ENCODE results near the gene ZNF513.
"Not testable (repeated sequence)": the region's sequence is repeated elsewhere in the genome, so short reads cannot be mapped to it uniquely, and the experiment has no call there.

Gene ZNF513, protein sequence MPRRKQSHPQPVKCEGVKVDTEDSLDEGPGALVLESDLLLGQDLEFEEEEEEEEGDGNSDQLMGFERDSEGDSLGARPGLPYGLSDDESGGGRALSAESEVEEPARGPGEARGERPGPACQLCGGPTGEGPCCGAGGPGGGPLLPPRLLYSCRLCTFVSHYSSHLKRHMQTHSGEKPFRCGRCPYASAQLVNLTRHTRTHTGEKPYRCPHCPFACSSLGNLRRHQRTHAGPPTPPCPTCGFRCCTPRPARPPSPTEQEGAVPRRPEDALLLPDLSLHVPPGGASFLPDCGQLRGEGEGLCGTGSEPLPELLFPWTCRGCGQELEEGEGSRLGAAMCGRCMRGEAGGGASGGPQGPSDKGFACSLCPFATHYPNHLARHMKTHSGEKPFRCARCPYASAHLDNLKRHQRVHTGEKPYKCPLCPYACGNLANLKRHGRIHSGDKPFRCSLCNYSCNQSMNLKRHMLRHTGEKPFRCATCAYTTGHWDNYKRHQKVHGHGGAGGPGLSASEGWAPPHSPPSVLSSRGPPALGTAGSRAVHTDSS

DNA sequence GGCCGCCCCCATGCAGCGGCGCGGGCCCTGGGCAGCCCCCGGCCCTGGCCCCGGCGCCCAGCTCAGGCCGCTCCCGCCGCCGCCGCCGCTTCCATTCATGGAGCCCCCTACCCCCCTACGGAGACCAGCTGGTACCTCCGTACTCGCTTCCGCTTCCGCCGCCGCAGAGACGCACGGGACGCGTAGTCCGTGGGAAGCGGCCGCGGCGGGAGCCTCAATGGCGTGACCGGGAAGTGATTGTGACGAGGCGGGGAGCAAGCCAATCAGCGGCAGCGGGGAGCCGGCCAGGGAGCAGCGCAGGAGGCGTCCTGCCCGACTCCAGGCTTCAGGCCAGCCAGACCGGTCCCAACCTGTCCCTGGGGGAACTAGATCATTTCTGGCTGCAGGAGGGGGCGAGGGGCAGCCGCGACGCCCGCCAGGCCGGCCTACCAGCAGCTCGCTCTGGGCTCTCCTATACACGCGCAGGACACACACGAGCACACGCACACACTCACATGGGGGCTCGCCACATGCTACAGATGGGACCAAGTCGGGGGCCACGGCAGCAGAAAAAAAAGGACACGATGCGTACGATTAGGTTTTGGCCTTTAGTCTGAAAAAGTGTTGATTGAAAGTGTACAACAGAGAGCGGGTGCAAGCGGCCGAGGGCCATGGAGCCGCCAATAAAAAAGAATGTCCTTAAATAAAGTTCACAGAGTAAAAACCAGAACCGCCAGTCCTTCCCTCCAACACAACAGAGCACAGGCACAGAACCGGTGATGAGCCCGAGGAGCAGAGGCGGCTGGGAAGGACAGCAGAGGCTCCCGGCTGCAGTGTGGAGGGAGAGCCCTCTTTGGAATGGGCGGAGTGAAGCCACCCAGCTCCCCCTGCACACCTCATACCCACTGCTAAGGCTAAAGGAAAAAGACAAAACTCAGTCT is at the start of gene ZNF513:
ZNF513 (minus strand) TSS at position 109 of the 920 bp plus-strand sequence. CDS start 208 bp downstream, outside the sequence.
- Histone ChIP-seq H3K4me3 (ENCODE audit: low read length) (peak within 1 kb of the TSS; percentile 87), H3K9ac (ENCODE audit: low read length) (peak within 1 kb of the TSS; percentile 92), H3K36me3 (ENCODE audit: control insufficient read depth, insufficient read depth, low read length, severe bottlenecking) (peaks cover 66% of the 10 kb centered on the region), H3K27me3 (replicated peaks; ENCODE audit: control insufficient read depth, insufficient read depth, low read length) (no peaks in the 10 kb centered on the region), H3K9me3 (ENCODE audit: control insufficient read depth, low read length) (no peaks in the 10 kb centered on the region), H3K4me1 (ENCODE audit: control insufficient read depth, insufficient read depth, low read length) (peaks cover 39% of the 10 kb centered on the region)
- peak; percentile 99 for DNase-seq (ENCODE audit: low read depth)

DNA sequence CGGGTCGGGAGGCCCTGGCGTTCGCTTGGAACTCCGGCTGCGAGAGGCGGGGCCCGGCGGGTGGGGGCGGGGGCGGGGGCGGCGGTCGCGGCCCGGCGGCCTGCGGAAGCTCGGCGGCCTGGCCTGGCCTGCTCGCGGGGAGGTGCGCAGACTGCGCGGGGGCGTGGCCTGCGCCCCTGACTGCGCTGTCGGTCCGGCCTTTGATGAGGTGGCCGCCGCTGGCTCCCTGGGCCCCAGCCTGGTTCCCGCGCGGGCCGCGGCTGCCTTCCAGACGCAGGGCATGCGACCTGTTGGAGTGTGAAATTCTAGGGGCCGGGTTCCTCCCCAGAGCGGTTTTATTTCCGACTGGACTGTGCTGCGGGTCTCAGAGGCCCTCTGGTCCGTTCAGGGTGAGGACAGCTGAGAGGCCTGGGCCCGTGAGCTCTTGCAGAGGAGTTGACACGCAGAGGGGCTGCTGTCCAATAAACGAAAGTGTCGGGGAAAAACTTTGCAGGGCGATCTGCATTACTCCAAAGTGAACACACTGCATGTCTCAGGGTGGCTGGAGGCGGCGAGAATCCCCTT is 48.5 kb upstream of the ZNF513 start:
- peaks cover 10% of the 10 kb centered on the region for H3K36me3 ChIP-seq (ENCODE audit: control insufficient read depth, insufficient read depth, low read length, severe bottlenecking)
- peak; percentile 91 for DNase-seq (ENCODE audit: low read depth)
- peaks cover 29% of the 10 kb centered on the region for H3K4me1 ChIP-seq (ENCODE audit: control insufficient read depth, insufficient read depth, low read length)

DNA sequence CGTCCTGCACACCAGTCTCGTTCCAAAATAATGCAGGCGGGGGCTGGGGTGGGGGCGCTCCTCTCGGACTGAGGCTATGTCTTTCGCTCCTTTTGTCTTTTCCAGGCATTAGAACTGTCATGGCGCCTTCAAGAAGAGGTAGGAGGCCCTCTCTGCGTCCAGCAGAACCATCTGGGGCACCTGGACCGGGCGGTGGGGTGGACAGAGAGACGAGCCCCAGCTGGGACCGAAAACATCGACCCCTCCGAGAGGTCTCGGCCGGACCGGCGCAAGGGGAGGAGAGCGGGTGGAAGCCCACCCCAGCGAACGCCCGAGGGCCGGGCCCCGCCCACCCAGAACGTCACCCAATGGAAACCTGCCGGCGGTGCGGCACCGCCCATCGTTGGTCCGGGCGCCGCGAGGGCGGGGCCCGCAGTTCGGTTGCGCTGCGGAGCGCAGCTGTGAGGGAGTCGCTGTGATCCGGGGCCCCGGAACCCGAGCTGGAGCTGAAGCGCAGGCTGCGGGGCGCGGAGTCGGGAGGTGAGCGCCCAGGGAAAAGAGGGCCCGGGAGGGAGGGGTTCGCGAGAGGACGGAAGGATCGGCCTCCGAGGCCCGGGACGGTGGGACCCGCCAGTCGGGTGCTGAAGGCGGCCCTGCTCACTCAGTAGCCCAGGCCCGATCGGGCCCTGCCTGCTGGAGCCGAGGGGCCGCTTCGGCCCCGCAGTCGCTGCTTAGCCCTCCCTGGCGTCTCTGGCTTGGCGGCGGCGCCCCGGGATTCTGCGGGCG is 47.9 kb upstream of the ZNF513 start, which contains the start of gene NRBP1:
NRBP1 (plus strand) TSS at position 419 of the 765 bp plus-strand sequence. CDS start 4,643 bp downstream, outside the sequence.
- peaks cover 29% of the 10 kb centered on the region for H3K4me1 ChIP-seq (ENCODE audit: control insufficient read depth, insufficient read depth, low read length)
- DNase-seq (ENCODE audit: low read depth), result peak; percentile 96
- H3K9ac ChIP-seq (ENCODE audit: low read length), result peak within 1 kb of the TSS; percentile 99
- H3K4me3 ChIP-seq (ENCODE audit: low read length), result peak within 1 kb of the TSS; percentile 93
- H3K9me3 ChIP-seq (ENCODE audit: control insufficient read depth, low read length), result no peaks in the 10 kb centered on the region
- H3K36me3 ChIP-seq (ENCODE audit: control insufficient read depth, insufficient read depth, low read length, severe bottlenecking), result peaks cover 3% of the 10 kb centered on the region
- no peaks in the 10 kb centered on the region for H3K27me3 ChIP-seq (replicated peaks; ENCODE audit: control insufficient read depth, insufficient read depth, low read length)

More for the DNA sequence above, 48.5 kb upstream of the ZNF513 start:
- Histone ChIP-seq H3K4me3 (ENCODE audit: low read length) (peak overlapping the region; percentile 93), H3K9ac (ENCODE audit: low read length) (peak overlapping the region; percentile 99), H3K27me3 (replicated peaks; ENCODE audit: control insufficient read depth, insufficient read depth, low read length) (no peaks in the 10 kb centered on the region), H3K9me3 (ENCODE audit: control insufficient read depth, low read length) (no peaks in the 10 kb centered on the region)

DNA sequence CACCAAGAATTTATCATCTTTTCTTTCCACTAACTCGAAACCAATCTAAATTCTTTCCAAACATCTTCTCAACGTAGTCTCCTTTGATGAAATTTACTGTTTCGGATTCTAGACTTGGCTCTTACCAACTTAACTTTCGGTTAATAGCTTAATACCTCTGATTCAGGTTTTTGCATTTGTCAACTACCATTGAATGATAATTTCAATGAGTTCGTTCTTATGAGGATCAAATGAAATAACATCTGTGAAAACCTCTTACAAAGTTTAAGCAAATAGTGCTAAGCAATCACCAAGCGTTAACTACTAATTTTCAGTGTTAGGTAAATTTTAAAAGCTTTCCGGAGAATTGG is 47.3 kb upstream of the ZNF513 start:
- Histone ChIP-seq H3K4me1 (ENCODE audit: control insufficient read depth, insufficient read depth, low read length) (peaks cover 29% of the 10 kb centered on the region), H3K4me3 (ENCODE audit: low read length) (peak overlapping the region; percentile 93), H3K9ac (ENCODE audit: low read length) (peak overlapping the region; percentile 99), H3K27me3 (replicated peaks; ENCODE audit: control insufficient read depth, insufficient read depth, low read length) (no peaks in the 10 kb centered on the region), H3K36me3 (ENCODE audit: control insufficient read depth, insufficient read depth, low read length, severe bottlenecking) (no peaks in the 10 kb centered on the region), H3K9me3 (ENCODE audit: control insufficient read depth, low read length) (no peaks in the 10 kb centered on the region)
- no peak for DNase-seq (ENCODE audit: low read depth)

DNA sequence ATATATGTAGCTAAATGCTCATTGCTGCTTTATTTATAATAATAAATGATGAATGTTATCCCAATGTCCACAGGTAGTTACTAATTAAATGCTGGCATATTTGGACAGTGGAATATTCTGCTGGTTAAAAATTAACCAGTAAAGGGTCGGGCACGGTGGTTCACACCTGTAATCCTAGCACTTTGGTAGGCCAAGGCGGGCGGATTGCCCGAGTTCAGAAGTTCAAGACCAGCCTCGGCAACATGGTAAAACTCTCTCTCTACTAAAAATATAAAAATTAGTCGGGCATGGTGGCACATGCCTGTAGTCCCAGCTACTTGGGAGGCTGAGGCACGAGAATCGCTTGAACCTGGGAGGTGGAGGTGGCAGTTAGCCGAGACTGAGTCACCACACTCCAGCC is 44.5 kb upstream of the ZNF513 start:
- not testable (repeated sequence) for H3K4me3 ChIP-seq (ENCODE audit: low read length); H3K9me3 ChIP-seq (ENCODE audit: control insufficient read depth, low read length)

DNA sequence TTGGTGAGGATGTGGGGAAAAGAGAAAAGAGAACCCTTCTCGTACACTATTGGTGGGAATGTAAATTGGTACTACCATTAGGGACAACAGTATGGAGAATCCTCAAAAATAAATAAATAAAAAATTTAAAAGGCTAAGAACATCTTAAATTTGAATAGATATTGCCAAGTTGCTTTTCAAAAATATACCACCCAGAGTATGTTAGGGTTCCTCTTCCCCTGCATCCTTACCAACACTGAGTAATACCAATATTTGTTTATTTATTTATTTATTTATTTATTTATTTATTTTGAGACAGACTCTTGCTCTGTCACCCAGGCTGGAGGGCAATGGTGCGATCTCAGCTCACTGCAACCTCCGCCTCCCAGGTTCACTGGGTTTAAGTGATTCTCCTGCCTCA is 42.4 kb upstream of the ZNF513 start:
- Histone ChIP-seq H3K36me3 (ENCODE audit: control insufficient read depth, insufficient read depth, low read length, severe bottlenecking) (no peaks in the 10 kb centered on the region), H3K9me3 (ENCODE audit: control insufficient read depth, low read length) (no peaks in the 10 kb centered on the region), H3K27me3 (replicated peaks; ENCODE audit: control insufficient read depth, insufficient read depth, low read length) (no peaks in the 10 kb centered on the region), H3K4me1 (ENCODE audit: control insufficient read depth, insufficient read depth, low read length) (peaks cover 7% of the 10 kb centered on the region), H3K4me3 (ENCODE audit: low read length) (no peak overlapping the region), H3K9ac (ENCODE audit: low read length) (no peak overlapping the region)
- no peak for DNase-seq (ENCODE audit: low read depth)

More for the DNA sequence above, 44.5 kb upstream of the ZNF513 start:
- H3K36me3 ChIP-seq (ENCODE audit: control insufficient read depth, insufficient read depth, low read length, severe bottlenecking); H3K9ac ChIP-seq (ENCODE audit: low read length); DNase-seq (ENCODE audit: low read depth); H3K27me3 ChIP-seq (replicated peaks; ENCODE audit: control insufficient read depth, insufficient read depth, low read length): not testable (repeated sequence)
- H3K4me1 ChIP-seq (ENCODE audit: control insufficient read depth, insufficient read depth, low read length), result peaks cover 14% of the 10 kb centered on the region

DNA sequence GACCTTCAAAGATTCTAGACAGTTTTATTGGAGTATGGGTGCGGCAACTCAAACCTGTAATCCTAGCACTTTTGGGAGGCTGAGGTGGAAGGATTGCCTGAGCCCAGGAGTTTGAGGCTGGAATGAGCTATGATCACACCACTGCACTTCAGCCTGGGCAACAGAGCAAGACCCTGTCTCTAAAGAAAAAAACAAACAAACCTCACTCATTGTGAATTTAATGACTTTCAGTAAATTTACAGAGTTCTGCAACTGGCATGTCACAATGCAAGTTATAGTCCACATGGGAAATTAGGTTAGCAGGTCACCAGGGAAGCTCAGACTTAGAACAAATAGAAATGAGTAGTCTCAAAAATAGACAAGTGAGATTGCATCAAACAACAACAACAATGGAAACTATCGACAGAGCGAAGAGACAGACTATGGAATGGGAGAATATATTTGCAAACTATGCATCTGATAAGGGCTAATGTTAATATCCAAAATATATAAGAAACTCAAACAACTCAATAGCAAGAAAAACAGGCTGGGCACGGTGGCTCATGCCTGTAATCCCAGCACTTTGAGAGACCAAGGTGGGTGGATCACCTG is 41.2 kb upstream of the ZNF513 start:
- H3K4me1 ChIP-seq (ENCODE audit: control insufficient read depth, insufficient read depth, low read length), result no peaks in the 10 kb centered on the region
- no peaks in the 10 kb centered on the region for H3K27me3 ChIP-seq (replicated peaks; ENCODE audit: control insufficient read depth, insufficient read depth, low read length)
- no peak for DNase-seq (ENCODE audit: low read depth)
- H3K36me3 ChIP-seq (ENCODE audit: control insufficient read depth, insufficient read depth, low read length, severe bottlenecking), result no peaks in the 10 kb centered on the region
- H3K4me3 ChIP-seq (ENCODE audit: low read length), result no peak overlapping the region
- H3K9ac ChIP-seq (ENCODE audit: low read length), result no peak overlapping the region
- H3K9me3 ChIP-seq (ENCODE audit: control insufficient read depth, low read length), result no peaks in the 10 kb centered on the region

DNA sequence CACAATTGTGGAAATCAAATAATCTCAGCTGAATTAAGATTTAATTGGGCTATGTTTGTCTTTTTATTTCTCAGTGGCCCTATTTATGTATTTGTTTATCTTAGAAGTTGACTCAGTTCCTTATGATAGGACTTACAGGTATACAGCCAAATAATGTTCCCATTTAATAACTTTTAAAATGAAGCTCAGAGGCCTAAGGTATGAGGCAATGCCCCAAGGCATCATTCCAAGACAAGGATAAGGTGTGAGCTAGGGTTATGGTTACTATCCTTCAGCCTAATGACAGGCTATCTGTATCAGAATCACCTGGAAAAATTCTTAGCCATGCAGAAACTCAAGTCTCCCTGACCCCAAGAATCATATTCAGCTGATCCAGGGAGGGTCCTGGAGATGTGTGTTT is 40.5 kb upstream of the ZNF513 start:
- Histone ChIP-seq H3K4me3 (ENCODE audit: low read length) (no peak overlapping the region), H3K36me3 (ENCODE audit: control insufficient read depth, insufficient read depth, low read length, severe bottlenecking) (no peaks in the 10 kb centered on the region), H3K9me3 (ENCODE audit: control insufficient read depth, low read length) (no peaks in the 10 kb centered on the region), H3K4me1 (ENCODE audit: control insufficient read depth, insufficient read depth, low read length) (no peaks in the 10 kb centered on the region), H3K27me3 (replicated peaks; ENCODE audit: control insufficient read depth, insufficient read depth, low read length) (no peaks in the 10 kb centered on the region), H3K9ac (ENCODE audit: low read length) (no peak overlapping the region)
- DNase-seq (ENCODE audit: low read depth), result no peak

DNA sequence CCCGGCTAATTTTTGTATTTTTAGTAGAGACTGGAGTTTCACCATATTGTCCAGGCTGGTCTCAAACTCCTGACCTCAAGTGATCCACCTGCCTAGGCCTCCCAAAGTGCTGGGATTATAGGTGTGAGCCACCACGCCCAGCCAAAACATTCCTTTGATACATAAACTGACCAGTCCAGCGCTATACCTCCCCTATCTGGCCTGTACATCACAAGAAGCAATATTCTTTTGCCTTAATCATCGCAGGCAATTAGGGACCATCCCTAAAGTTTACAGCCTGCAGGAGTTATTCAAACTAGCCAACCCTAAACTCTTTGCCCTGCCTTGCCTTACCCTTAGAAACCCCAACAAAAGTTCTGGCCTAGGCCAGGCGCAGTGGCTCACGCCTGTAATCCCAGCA is 35.6 kb upstream of the ZNF513 start:
- Histone ChIP-seq H3K27me3 (replicated peaks; ENCODE audit: control insufficient read depth, insufficient read depth, low read length) (no peaks in the 10 kb centered on the region), H3K4me3 (ENCODE audit: low read length) (no peak overlapping the region), H3K36me3 (ENCODE audit: control insufficient read depth, insufficient read depth, low read length, severe bottlenecking) (no peaks in the 10 kb centered on the region), H3K9ac (ENCODE audit: low read length) (no peak overlapping the region), H3K9me3 (ENCODE audit: control insufficient read depth, low read length) (no peaks in the 10 kb centered on the region), H3K4me1 (ENCODE audit: control insufficient read depth, insufficient read depth, low read length) (no peaks in the 10 kb centered on the region)
- no peak for DNase-seq (ENCODE audit: low read depth)

DNA sequence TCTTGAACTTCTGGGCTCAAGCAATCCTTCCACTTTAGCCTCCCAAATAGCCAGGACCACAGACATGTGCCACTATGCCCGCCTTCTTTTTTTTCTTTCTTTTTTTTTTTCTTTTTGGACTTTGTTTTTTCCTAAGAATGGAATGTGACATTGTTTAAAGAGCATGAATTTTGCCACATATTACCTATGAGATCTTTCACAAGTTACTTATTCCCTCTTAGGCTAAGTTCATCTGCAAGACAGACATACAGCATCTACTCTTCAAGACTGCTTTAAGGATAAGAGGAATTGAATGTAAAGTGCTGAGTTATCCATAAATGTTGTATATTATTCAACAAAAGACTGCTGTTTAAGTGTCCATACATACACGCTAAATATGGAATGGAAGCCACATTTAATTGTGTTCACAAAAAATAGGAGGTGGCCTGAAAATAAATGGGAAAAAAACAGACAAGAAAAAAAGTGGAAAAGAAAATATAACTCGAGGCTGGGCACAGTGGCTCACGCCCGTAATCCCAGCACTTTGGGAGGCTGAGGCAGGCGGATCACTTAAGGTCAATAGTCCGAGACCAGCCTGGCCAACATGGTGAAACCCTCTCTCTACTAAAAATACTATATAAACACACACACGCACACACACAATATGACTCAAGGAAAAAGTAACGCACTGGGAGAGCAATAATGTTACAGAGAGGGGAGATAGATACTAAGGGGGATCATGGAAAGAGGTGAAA is 32.1 kb upstream of the ZNF513 start:
- no peak overlapping the region for H3K4me3 ChIP-seq (ENCODE audit: low read length)
- H3K4me1 ChIP-seq (ENCODE audit: control insufficient read depth, insufficient read depth, low read length), result peaks cover 14% of the 10 kb centered on the region
- no peaks in the 10 kb centered on the region for H3K36me3 ChIP-seq (ENCODE audit: control insufficient read depth, insufficient read depth, low read length, severe bottlenecking)
- no peak overlapping the region for H3K9ac ChIP-seq (ENCODE audit: low read length)
- H3K9me3 ChIP-seq (ENCODE audit: control insufficient read depth, low read length), result no peaks in the 10 kb centered on the region
- no peak for DNase-seq (ENCODE audit: low read depth)
- H3K27me3 ChIP-seq (replicated peaks; ENCODE audit: control insufficient read depth, insufficient read depth, low read length), result no peaks in the 10 kb centered on the region
